DMS153 treated with DMSO at 0.1 percent for 48 hours (cell line): Measurements from ENCODE around the gene PTGR2.
A peak's percentile ranks its signal among the peaks of the same experiment; 100 is the strongest.
"Not testable (repeated sequence)": the region's sequence is repeated elsewhere in the genome, so short reads cannot be mapped to it uniquely, and the experiment has no call there.

ENCODE experiments used
- DNase-seq: peaks from one replicate; lab custom pipeline; 2025; ENCODE audit not compliant: unreplicated experiment; lab: John Stamatoyannopoulos, UW

PTGR2 gene

DNA sequence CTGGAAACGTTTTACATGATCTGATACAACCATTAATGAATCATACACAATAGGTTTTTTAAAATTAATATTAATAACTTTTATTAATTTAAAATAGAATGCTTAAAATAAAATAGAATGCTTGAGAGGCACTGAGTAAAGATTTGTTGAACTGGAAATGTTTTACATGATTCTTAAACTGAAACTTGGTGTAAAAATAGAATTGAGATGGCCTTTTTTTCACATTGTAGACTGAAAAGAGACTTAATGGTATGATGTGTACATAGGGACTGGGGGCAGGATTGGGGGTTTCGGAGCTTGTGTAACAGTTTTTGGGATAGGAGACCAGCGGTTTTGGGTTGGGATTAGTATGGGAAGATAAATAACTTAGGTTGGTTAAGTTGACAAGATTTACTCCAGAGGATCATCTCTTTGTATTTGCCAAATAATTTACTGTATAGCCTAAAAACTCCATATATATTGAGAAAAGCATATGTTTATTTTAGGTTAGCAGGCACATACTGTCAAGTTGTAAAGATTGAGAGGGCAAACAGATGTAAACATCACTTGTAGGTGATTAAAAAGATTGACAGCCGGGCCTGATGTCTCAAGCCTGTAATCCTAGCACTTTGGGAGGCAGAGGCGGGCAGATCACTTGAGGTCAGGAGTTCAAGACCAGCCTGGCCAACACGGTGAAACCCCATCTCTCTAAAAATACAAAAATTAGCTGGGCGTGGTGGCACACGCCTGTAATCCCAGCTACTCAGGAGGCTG, 33.0 kb downstream of the PTGR2 start:
- no peak for DNase-seq

DNA sequence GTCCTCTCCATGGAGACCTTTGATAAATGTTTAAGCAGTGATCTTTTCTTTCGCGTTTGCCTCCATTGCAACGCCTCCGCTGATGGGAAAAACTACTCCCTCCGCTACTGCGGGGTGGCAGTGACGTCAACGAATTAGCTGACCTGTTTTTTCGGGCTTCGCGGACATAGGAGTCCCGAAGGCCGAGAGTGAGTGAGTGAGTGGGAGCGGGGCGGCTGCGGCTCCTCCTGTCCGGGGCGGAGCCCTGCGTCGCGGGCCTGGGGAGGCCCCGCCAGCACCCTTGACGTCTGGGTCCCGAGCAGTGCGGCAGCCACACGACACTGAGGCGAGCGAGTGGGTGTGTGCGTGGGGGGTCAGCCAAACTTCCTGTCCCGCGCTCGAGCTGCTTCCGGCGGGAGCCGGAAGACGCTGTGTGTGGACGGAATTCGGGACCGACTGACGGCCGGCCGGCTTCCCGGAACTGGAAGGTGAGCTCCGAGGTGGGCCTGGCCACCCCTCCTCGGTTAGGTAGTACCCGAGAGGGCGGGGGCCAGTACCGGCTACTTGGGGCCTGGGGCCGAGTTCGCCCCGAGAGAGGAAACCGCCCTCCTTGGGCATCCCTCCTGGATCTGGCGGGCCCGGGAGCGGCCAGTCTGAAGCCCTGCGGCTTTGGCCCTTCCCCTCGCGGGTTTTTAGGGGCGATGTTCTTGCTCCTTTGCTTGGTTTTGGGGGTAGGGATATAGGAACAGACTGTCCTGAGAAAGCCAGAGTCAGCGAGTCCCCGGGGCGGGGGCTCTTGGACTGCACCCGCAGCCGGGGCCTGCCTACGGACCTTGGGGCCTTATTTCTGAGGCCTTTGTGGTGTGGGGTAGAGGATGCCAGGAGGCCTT, 35.1 kb downstream of the PTGR2 start, which contains the start of gene ZNF410:
TSS of gene ZNF410 (plus strand) at position 411 of the 869 bp plus-strand sequence. CDS start 5,317 bp downstream, outside the sequence.
- DNase-seq = peak; percentile 72

DNA sequence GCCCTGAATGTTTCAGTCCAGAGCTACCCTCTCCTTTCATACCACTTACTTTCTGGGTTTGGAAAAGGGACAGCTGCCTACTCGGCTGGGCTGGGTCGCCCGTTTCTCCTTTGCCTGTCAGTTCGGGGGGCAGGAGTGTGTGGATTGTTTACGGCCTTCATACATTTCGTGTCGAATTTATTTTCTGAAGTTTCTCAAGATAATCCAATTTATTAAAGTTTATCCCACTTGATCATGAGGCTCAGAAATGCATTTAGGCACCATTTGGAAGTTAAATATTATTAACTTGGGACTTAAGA, 35.6 kb downstream of the PTGR2 start:
- no peak for DNase-seq

DNA sequence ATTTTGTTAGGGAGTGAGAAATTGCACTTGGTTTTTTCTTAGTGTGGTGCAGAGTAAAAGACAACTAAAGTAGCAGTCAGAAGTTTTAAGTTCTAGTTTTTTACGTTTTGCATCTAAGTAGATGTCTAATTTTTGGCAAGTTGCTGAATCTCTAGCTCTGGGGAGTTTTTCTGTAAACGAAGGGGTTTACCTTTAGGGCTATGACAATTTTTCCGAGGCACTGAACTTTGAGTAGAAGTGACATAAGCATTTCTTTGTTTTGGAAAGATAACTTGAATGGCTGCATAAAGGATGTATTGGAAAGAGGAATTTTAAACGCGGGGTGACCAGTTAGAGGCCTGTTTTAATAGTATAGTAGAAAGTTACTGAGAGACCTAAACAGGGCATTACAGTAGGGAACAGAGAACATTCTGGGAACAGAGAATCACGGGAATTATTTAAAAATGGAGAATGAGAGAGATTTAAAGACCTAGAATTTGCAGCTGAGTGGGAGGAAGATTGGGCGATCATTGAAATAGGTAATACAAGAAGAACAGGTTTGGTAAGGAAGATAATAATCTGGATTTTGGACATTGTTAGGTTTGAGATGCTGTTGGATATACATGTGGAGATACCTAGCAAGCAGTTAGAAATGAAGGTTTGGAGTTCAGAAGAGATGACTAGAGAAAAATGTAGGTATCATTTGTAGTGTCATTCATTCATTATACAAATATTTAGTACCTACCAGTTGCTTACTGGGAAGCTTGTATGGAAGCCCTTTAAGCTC, 36.2 kb downstream of the PTGR2 start:
- no peak for DNase-seq

- DNase-seq = no peak
These were observed 36.8 kb downstream of the PTGR2 start for GRCh38 chr14:73888460-73888725.

- DNase-seq = no peak
These were observed 37.3 kb downstream of the PTGR2 start for GRCh38 chr14:73888971-73889370.

- no peak for DNase-seq
These were observed 37.7 kb downstream of the PTGR2 start for GRCh38 chr14:73889376-73889775.

DNA sequence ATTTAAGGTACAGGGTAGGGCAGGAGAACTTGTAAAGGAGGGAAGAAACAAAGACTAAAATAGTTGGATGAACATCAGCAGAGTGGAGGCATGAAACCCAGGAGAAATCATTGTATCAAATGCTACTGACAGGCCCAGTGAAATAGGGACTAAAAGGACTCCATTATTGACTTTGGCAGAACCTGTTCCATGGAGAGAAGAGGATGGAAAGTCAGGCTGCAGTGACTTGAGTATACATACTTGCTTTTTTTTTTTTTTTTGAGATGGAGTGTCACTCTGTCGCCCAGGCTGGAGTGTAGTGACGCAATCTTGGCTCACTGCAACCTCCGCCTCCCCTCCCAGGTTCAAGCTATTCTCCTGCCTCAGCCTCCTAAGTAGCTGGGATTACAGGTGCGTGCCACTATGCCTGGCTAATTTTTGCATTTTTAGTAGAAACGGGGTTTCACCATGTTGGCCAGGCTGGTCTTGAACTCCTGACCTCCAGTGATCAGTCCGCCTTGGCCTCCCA, 42.6 kb downstream of the PTGR2 start:
- not testable (repeated sequence) for DNase-seq

GRCh38 chr14:73895939-73896338, 44.3 kb downstream of the PTGR2 start:
- DNase-seq = no peak

DNA sequence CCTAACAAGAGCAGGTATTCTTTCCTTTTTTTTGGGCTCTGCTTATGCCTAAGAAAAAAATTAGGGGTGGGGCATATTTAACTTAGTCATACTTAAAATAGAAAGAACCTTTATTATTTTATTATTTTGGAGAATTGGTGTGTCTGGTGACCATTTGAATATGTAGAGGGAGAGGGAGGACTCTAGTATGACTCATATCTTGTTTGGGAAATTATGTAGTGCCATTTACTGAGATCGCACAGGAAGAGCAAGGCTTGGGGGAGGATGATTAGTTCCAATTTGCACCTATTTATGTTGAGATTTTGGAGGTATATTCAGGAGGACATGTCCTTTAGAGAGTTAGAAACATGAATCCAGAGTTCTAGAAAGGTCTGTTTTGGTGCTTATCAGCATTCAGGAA, 44.9 kb downstream of the PTGR2 start:
- DNase-seq = no peak

DNA sequence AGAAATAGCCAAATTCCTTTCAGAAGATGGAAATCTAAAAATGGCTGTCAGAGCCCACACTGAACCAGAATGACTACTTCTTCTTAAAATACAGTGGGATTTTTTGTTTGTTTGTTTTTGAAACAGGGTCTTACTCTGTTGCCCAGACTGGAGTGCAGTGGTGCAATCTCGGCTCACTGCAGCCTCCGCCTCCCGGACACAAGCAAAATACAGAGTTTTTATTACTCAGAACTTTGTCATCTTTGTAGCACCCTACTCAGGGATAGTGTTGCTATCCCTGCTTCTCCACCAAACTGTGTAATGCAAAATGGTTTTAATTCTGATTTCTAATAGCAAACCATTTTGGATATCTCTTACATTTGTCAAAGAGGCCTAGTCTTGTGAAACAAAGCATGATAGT, 51.4 kb downstream of the PTGR2 start:
- DNase-seq = no peak

GRCh38 chr14:73909681-73910080, 58.0 kb downstream of the PTGR2 start:
- DNase-seq = no peak

DNA sequence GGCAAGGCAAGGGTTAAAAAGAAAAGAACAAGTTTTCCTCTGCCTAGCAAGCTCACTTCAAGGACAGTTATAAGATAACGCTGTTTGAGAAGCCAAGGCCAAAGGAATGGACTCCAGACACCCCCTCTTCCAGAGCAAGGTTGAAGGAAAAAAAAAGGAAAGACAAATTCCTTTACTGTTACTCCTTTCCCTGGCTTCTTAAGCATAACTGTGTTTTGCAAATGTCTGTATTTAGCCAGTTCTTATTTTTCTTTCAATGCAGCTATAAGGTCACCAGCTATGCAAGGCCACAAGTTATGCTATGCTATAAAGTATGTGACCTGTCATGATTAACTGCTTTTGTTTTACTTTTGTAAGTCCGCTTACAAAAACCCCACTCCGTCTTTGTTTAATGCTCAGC, 61.6 kb downstream of the PTGR2 start:
- no peak for DNase-seq

GRCh38 chr14:73916324-73916723, 64.7 kb downstream of the PTGR2 start:
- no peak for DNase-seq

- DNase-seq = not testable (repeated sequence)
These were observed 67.8 kb downstream of the PTGR2 start for GRCh38 chr14:73919457-73919856.

- no peak for DNase-seq
These were observed 72.7 kb downstream of the PTGR2 start for GRCh38 chr14:73924337-73924736.
